HUES6 (cell line): ENCODE results near the gene CD86.

ENCODE experiments used
- H3K27ac ChIP-seq: 2 replicates; pipeline ENCODE4 v1.7.0; 2013; ENCODE audit warnings: low read depth, mild to moderate bottlenecking, low read length, inconsistent platforms
- H3K27me3 ChIP-seq: 2 replicates; pipeline ENCODE4 v1.6.1; 2013; ENCODE audit warnings: low read length; ENCODE audit not compliant: control insufficient read depth, insufficient read depth
- H3K36me3 ChIP-seq: 2 replicates; pipeline ENCODE4 v1.6.1; 2013; ENCODE audit warnings: low read length; ENCODE audit not compliant: control insufficient read depth, insufficient read depth
- H3K4me1 ChIP-seq: 2 replicates; pipeline ENCODE4 v1.6.1; 2013; ENCODE audit warnings: low read length; ENCODE audit not compliant: control insufficient read depth, insufficient read depth
- H3K4me3 ChIP-seq: 2 replicates; pipeline ENCODE4 v1.5.1; 2013; ENCODE audit warnings: low read depth, low read length
- H3K9ac ChIP-seq: one replicate; pipeline ENCODE4 v1.6.1; 2013; ENCODE audit warnings: mild to moderate bottlenecking, low read length
- H3K9me3 ChIP-seq: 2 replicates; pipeline ENCODE4 v1.6.1; 2013; ENCODE audit warnings: low read depth, low read length; ENCODE audit not compliant: control insufficient read depth, insufficient read depth

CD86 gene

GRCh38 chr3:122103821-122104514, 48.8 kb downstream of the CD86 start:
- H3K4me3 ChIP-seq = no peak overlapping the region
- H3K4me1 ChIP-seq = no peaks in the 10 kb centered on the region; the same call in 1 of the 2 replicates

GRCh38 chr3:122104515-122105194, 49.5 kb downstream of the CD86 start:
- no peak overlapping the region for H3K9ac ChIP-seq
- H3K27me3 ChIP-seq = no peaks in the 10 kb centered on the region
- H3K9me3 ChIP-seq = no peaks in the 10 kb centered on the region; the same call in 1 of the 2 replicates
- no peak overlapping the region for H3K27ac ChIP-seq
- H3K4me1 ChIP-seq = no peaks in the 10 kb centered on the region; the same call in 1 of the 2 replicates
- H3K36me3 ChIP-seq = no peaks in the 10 kb centered on the region
- H3K4me3 ChIP-seq = no peak overlapping the region

More at GRCh38 chr3:122103821-122104514, 48.8 kb downstream of the CD86 start:
- Histone ChIP-seq H3K27me3 (no peaks in the 10 kb centered on the region), H3K27ac (no peak overlapping the region), H3K9me3 (no peaks in the 10 kb centered on the region; the same call in 1 of the 2 replicates), H3K36me3 (no peaks in the 10 kb centered on the region), H3K9ac (no peak overlapping the region)

DNA sequence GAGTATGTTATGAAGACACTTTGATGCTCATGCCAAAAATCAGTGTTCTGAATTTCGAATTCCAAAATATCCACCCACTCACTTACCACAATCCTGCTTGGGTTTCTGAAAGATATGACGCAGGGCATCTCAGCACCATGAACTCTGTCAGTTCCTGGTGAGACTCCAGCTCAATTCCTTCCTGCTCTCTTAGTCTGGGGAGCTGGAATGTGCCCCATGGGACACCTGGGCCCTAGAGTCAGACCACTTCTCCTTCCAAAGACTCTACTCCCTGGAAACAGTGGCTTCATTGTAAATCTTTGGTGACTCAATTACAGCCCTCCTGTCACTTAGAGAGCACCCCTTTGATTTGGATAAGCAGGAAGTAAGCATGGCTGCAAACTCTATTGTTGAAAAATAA, 50.5 kb downstream of the CD86 start:
- Histone ChIP-seq H3K9me3 (no peaks in the 10 kb centered on the region; the same call in 1 of the 2 replicates), H3K4me3 (no peak overlapping the region), H3K9ac (no peak overlapping the region), H3K4me1 (no peaks in the 10 kb centered on the region; the same call in 1 of the 2 replicates), H3K27ac (no peak overlapping the region), H3K27me3 (no peaks in the 10 kb centered on the region), H3K36me3 (no peaks in the 10 kb centered on the region)

DNA sequence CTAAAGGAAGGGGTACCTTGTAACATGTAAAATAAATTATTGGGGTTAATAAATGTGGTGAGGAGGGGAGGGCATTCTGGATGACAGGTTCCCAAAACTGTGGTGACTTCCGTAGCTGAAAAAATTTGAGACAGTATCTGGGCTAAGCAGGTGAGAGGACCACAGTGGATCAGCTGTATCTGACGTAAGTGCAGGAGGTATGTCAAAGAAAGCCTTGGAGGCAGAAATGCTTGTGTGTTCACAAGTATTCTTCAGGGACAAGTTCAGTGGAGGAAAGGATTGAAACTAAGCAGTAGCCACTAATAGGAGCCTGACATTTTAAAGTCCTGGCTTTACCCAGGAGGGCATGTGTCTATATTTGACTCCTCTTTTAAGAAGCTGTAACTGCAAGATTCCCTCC, 52.0 kb downstream of the CD86 start:
- Histone ChIP-seq H3K4me1 (no peaks in the 10 kb centered on the region; the same call in 1 of the 2 replicates), H3K9ac (no peak overlapping the region), H3K27ac (no peak overlapping the region), H3K27me3 (no peaks in the 10 kb centered on the region), H3K9me3 (peaks cover 5% of the 10 kb centered on the region; the same call in 1 of the 2 replicates), H3K4me3 (no peak overlapping the region), H3K36me3 (no peaks in the 10 kb centered on the region)

DNA sequence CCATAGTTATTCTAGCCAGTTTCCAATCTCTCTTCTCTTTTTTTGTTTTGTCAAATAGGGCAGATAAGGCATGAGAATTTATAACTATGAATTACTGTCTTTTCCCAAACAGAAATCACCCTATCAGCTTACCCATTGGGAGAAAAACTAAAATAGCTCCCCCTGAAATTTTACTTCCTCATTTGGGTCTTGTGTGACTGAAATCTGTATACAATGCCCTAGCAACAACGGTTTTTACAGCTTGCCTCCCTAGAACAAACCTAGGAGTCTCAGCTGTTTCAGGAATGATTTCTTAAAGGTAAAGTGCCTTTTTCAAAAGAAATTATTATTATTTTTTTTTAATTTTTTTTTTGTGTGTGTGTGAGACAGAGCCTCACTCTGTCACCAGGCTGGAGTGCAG, 56.8 kb downstream of the CD86 start:
- H3K4me3 ChIP-seq = no peak overlapping the region
- no peaks in the 10 kb centered on the region for H3K36me3 ChIP-seq
- peaks cover 5% of the 10 kb centered on the region; the same call in 1 of the 2 replicates for H3K9me3 ChIP-seq
- no peak overlapping the region for H3K9ac ChIP-seq
- no peaks in the 10 kb centered on the region; the same call in 1 of the 2 replicates for H3K4me1 ChIP-seq
- no peak overlapping the region for H3K27ac ChIP-seq
- no peaks in the 10 kb centered on the region for H3K27me3 ChIP-seq

- no peaks in the 10 kb centered on the region for H3K27me3 ChIP-seq
- no peak overlapping the region for H3K4me3 ChIP-seq
- H3K9me3 ChIP-seq = peaks cover 5% of the 10 kb centered on the region; the same call in 1 of the 2 replicates
- no peak overlapping the region for H3K9ac ChIP-seq
- H3K36me3 ChIP-seq = no peaks in the 10 kb centered on the region
- H3K4me1 ChIP-seq = no peaks in the 10 kb centered on the region; the same call in 1 of the 2 replicates
- no peak overlapping the region for H3K27ac ChIP-seq
Observed at GRCh38 chr3:122112754-122113153, 57.6 kb downstream of the CD86 start.

- Histone ChIP-seq H3K27ac (no peak overlapping the region), H3K4me3 (no peak overlapping the region), H3K9me3 (peaks cover 12% of the 10 kb centered on the region; the same call in 1 of the 2 replicates), H3K9ac (no peak overlapping the region), H3K4me1 (no peaks in the 10 kb centered on the region), H3K36me3 (no peaks in the 10 kb centered on the region), H3K27me3 (no peaks in the 10 kb centered on the region)
Observed at GRCh38 chr3:122123850-122124249, 68.7 kb downstream of the CD86 start.

DNA sequence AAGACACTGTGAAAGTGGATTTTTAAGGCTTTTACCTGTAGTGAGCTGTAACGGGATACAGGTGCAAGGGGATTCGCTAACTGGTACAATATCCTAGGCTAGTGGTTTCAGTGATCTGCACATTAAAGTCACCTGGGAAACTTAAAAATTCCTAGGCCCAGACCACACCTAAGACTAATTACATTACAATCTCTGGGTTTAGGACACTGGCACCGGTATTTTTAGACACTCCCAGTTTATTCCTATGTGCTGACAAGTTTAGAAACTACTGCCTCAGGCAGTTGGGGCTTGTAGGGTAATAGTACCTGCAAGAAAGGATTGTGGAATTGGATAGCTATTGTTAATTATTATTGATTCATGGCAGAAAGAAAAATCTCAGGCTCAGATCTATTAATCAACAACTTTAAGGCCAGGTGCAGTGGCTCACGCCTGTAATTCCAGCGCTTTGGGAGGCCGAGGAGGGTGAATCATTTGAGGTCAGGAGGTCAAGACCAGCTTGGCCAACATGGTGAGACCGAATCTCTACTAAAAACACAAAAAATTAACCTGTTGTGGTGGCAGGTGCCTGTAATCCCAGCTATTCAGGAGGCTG, 77.9 kb downstream of the CD86 start:
- Histone ChIP-seq H3K36me3 (no peaks in the 10 kb centered on the region), H3K27me3 (no peaks in the 10 kb centered on the region), H3K9ac (no peak overlapping the region), H3K4me1 (no peaks in the 10 kb centered on the region), H3K27ac (no peak overlapping the region), H3K9me3 (no peaks in the 10 kb centered on the region), H3K4me3 (no peak overlapping the region)

- Histone ChIP-seq H3K9me3 (peaks cover 11% of the 10 kb centered on the region), H3K27me3 (no peaks in the 10 kb centered on the region), H3K36me3 (no peaks in the 10 kb centered on the region), H3K9ac (no peak overlapping the region), H3K27ac (no peak overlapping the region), H3K4me1 (no peaks in the 10 kb centered on the region), H3K4me3 (no peak overlapping the region)
Observed at GRCh38 chr3:122146466-122146865, 91.3 kb downstream of the CD86 start.

DNA sequence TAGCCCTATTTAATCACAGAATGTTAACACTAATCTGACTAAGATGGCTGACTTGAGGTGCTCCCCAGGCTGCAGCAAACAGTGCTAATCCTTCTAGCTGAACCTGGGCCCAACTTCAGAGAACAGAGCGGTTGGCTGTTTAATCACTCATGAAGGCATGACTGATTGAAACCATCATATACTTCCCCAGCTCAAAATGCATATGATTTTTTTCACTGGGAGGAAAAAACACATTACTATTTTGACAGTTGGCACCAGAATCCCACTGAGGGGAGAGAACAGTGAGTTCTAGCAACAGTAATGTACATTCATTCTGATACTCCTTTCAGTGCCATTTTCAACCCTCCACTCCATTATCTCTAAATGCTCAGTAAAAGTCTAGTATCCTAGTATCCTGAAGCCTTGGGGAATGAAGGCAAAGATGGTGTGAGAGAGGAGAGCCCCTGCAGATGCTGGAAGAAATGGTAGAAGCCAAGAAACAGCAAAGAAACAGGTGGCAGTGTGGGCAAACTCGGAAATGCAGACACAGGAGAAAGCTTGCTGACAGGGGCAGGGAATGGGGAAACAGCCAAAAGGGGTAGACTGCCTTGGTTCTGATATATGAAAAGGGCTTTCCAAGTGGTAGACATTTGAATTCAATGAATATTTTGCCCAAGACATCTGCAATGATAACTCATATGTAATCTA, 93.9 kb downstream of the CD86 start:
- Histone ChIP-seq H3K9ac (no peak overlapping the region), H3K27ac (no peak overlapping the region), H3K4me1 (no peaks in the 10 kb centered on the region), H3K4me3 (no peak overlapping the region), H3K9me3 (peaks cover 7% of the 10 kb centered on the region), H3K27me3 (no peaks in the 10 kb centered on the region), H3K36me3 (no peaks in the 10 kb centered on the region)
